ENCODE measurements around the gene RASSF1.

- TF ChIP-seq POLR2A (IDR thresholded peaks at IDR 0.05), result peak; percentile 19
- TF ChIP-seq, protein P1, sequence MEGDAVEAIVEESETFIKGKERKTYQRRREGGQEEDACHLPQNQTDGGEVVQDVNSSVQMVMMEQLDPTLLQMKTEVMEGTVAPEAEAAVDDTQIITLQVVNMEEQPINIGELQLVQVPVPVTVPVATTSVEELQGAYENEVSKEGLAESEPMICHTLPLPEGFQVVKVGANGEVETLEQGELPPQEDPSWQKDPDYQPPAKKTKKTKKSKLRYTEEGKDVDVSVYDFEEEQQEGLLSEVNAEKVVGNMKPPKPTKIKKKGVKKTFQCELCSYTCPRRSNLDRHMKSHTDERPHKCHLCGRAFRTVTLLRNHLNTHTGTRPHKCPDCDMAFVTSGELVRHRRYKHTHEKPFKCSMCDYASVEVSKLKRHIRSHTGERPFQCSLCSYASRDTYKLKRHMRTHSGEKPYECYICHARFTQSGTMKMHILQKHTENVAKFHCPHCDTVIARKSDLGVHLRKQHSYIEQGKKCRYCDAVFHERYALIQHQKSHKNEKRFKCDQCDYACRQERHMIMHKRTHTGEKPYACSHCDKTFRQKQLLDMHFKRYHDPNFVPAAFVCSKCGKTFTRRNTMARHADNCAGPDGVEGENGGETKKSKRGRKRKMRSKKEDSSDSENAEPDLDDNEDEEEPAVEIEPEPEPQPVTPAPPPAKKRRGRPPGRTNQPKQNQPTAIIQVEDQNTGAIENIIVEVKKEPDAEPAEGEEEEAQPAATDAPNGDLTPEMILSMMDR (IDR thresholded peaks at IDR 0.05), result no peak
- TF ChIP-seq EP300 (IDR thresholded peaks at IDR 0.05), result no peak
These were observed 41.1 kb downstream of the RASSF1 start for GRCh38 chr3:50299638-50299928.

Measured in ovary (tissue), 3 donors.